Pulmonary artery endothelial cell (primary cell): Measurements from ENCODE around the gene KRT24. TPM values are rescaled to one million over a fixed set of nuclear protein-coding genes. Genes with fewer than 3 reads are reported as not detected.

Experiments
- DNase-seq: peaks from one replicate; pipeline ENCODE4 v3.0.0-alpha.2; 2011; ENCODE audit warnings: low read depth, low spot score
- total RNA-seq: library from RNA; depleted of rRNA; stranded (reverse); fragments of >200 nt; gene quantifications from 2 replicates; pipeline ENCODE4 v1.2.3, GENCODE V29; 2014

KRT24 gene
- total RNA-seq, 1 donor from 2014 or later, result not detected

DNA sequence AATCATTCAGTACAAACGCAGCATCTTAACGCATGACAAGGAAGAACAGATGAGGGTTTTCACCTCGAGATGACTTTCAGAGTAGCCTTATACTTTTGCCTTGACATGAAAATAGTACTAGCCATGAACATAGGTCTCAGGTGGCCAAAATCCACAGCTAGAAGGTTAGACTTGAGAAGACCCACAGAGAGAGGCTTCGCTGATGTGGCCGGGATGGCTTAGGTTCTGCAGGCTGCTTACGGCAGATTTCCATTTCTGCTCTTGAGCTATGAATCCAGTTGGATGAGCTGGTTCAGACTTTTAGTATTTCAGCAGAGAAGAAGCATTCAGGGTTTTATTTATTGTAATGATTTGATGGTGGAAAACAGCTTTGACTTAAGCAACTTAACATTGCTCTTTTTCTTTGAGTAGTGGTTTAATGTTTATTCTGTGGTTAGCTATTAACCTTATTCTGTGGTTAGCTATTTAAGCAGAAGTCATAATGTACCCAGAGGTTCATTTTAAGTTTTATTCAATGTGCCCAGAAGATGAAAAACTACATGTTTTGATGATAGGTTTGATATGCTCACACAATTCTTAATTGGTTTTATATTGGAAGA lies 7.6 kb downstream of the KRT24 start:
- DNase-seq, result no peak

DNA sequence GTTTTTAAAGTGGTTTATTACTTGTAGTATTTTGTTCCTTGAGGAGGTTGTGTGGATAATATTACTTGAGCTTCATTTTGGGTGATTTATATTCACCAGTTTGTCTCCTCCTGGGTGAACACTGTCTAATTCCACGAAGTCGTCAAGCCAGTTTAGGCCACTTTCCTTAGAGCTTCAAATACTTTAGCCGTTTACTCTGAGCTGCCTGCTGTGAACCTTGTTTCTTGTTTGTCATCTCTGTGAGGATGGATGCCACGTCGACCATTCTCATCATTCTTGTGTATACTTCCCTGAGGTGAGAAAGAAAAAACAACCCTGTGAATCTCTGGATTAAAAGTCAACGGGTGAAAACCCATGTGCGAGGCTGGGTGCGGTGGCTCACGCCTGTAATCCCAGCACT lies 9.0 kb downstream of the KRT24 start:
- DNase-seq, result no peak

DNA sequence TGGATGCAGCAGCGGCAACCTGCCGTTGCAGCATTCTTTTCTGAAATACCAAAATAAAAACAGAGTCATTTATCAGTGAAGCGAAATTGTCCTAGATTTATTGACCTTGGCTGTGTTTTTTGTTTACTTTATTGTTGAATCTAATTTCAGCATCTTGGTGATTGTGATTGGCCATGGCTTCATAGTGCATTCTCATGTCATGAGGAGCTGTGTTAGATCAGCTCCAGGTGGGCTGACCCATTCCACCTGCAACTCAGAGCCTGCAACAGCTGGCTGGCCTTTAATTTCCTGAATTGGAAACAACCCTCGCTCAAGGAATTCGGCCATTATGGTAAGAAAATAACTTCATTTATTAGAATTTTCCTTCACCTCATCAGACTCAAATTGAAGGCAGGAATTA lies 16.4 kb downstream of the KRT24 start:
- no peak for DNase-seq

DNA sequence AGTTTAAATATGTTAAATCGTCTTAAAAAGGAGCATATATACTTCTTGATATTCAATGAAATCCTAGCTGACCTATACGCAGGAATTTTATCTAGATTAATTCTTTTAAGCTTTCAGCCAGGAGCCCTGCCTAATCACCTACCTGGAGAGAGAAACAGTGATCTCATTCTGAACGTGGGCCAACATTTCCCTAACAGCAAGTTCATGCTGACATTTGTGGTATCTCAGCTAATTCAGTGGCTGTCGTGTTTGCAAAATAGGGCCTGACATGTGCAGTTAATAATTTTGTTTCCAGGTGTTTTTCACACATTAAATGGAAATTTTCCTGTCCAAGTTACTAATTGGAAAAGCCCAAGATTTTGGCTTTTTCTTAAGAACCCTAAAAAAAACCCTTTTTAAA lies 17.4 kb downstream of the KRT24 start:
- DNase-seq, result no peak

DNA sequence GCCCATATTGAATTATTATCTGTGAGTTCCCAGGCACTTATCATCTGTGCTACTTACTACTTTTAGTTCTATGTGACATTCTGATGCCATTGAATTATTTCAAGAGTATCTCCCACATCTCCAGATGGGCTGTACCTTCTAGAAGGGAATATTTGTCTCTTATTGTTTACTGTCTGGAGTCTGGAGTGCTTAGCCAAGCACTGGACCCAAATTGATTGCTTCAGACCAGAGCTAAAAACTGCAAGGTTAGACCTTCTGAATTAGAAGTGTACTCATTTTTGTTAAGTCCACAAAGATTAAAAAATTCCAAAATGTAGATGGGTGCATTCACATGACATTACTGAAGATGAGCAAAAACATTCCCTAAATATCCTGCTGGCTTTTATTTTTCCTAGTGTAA lies 22.6 kb downstream of the KRT24 start:
- no peak for DNase-seq

DNA sequence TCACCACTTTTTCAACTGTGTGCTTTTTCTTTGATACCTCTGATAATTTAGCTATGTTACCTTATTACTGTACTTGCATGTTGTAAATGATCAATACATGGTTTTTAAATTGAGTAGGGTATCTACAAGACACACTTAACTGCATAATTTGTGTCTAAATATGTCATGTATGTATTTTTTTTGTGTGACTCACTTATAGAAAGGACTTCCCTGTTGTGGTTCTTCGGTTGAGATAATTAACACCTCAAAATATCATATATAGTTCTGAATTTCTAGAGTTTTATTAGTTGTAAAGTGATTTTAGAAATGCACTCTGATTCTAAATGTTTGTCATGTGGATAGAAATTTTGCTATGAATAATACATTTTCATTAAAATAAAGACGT lies 24.0 kb downstream of the KRT24 start:
- DNase-seq, result no peak

DNA sequence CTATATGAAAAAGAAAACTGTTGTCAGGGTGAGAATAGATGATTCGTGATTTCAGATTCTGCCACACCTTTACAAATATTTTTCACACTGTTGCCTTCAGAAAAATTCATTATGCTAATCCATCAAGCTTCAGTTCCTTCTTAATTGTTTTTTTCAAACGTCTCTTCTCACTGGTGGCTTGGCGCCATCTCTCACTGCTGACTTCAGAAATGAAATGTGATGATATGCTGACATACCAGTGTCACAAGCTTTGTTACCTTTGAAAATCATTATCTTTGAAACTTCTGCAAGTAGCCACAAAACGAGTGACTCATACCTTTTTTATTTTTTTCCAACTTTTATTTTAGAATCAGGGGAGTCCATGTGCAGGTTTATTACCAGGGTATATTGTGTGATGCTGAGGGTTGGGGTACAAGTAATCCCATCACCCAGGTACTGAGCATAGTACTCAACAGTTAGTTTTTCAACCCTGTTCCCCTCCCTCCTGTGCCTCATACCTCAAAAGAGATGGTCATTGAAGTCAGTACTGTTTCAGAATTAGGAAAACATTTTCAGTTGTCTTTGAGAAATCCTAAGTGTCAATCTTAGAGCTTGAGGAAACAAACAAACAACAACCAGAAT lies 24.5 kb downstream of the KRT24 start:
- DNase-seq, result no peak

DNA sequence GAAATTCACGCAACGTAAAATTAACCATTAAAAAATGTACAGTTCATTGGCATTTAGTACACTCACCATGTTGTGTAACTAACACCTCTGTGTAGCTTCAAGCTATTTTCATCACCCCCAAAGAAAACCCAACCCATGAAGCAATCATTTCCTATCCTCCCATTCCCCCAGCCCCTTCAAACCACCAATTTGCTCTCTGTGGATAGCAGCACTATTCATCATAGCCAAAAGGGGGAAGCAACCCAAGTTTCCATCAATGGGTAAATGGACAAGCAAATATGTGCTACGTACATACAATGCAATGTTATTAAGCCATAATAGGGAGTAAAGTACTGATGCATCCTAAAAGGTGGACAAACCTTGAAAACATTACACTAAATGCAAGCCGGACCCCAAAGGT lies 27.6 kb downstream of the KRT24 start:
- no peak for DNase-seq

DNA sequence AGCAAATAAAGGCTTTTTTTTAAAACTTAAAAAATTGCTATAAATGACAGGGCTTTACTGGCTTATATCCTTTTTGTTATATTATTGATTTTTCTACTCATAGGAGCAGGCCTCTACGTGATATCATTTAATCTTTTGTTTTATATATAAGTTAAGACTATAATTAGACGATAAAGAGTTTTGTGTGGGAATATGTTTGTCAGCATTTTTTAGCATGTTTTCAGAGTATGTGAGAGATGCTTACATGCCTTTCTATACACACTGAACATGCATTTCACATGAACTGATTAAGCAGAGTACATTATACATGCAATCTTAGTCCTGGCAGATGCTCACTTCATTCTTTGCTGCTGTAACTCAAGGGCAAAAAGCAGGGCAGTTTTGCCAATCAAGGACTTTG lies 30.9 kb downstream of the KRT24 start:
- DNase-seq, result no peak

DNA sequence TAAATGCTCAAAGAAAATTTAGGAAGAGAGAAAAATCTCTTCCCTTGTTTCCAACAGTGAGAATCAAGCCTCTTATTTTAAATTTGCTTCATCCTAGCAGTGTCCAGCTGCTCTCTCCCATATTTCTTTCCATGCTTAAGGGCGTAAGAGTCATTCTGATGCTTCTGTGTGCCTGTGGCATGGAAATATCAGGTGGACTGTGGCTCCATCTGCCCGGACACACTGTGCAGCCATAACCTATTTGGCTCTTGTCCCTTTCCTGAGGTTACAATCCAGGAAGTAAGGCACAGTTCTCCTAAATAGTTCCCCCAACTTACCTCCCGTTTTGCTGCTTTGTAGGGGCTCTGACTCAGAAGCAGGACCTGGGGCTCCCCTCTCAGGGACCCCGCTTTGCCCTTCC lies 32.3 kb downstream of the KRT24 start:
- DNase-seq, result no peak

DNA sequence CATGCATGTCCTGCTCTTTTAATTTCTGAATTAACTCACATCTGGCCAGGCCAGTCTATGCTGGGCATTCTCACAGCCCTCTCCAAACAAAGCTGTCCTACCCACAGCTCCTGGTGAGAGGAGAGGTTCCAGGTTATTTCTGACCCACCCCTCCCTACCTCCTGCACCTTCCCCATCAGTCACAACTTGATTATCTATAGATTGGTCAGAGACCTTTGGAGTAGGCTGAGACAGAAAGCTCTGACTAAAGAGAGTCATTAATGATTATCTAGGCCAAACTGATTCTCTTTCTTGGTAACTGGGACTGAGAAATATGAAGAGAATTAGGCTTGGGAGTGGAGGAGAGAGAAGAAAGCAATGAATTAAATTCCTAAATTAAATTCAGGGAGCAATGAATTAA lies 37.2 kb downstream of the KRT24 start:
- DNase-seq, result no peak

DNA sequence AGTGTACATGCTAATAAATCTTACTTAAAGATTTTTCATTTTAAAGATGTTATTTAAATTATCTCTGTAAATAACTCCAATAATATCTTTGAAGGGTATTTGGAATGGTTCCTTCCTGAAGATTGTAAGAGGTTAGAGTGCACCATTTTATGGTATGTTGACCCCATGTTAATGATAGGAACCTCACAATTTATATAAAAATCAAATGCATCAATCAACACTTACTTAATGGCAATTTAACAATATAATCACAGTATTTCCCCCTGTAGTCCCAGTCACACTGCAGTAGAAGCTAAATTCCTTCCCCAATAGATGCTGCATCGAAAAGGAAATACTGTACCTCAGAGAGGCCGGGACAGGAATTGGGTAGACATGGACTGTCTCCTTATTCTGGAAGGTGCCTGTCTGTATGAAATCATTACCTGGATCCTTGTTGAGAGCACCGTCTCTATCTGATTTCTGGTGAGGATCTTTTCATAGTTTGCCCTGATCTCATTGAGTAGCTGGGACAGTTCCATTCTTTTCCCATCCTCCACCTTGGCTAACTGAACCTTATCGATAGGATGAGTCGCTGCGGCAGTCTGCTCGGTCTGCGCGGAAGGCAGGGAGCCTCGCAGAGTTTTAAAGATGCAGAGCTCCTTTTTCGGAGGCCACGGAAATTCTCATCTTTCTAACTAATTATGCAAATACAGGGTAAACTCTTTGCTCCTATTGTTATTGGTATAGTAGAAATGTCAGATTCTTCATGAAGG lies 38.8 kb downstream of the KRT24 start, which contains the start of gene KRT222:
KRT222 (minus strand) TSS at position 596 of the 752 bp plus-strand sequence; CDS start at position 518, 78 bp downstream.
- no peak for DNase-seq

DNA sequence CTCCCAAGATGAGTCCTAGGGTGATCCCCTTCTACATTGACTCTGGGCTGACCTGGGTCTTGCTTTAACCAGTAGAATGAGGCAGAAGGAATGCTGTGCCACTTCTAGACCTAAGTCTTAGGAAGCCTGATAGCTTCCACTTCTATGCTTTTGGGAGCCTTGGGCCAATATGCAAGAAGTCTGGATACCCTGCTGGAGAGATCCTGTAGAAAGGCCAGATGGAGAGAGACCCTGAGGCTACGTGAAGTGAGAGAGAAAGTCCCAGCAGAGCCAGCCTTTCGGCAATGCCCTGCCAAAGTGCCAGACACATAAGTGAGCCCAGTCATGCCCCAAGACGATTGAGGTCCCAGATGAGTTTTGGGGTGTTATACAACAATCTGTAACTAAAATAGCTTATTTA lies 40.3 kb downstream of the KRT24 start:
- no peak for DNase-seq

DNA sequence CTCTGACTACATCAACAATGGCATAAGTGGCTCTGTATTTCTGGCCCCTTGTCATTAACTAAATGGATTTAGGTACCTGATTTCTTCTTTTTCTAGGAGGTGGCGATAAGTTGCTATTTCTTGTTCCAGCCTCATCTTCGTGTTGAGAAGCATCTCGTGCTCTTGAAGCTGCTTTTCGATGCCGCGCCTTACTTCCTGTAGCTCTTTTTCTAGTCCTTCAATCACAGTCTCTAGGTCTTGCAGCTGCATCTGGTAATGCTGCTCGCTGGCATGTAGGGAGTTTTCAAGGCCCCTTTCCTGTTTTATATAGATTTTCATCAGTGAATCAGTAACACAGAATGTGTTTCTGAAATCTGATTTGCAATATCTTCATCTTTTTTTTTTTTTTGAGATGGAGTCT lies 43.6 kb downstream of the KRT24 start:
- no peak for DNase-seq

DNA sequence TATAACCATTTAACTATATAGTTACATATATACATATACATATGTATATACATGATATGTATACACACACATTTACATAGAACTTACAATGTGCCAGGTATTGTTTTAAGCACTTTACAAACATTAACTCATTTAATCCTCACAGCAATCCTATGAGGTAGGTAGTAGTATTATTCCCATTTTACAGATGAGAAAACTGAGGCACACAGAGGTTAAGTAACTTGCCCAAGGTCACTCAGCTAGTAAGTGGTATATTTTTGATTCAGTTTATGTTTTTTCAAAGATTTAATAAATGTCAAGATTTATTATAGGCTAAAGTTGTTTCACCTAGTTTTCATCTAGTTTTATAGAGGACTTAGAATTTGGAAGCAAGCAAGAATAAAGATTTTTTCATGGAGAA lies 45.2 kb downstream of the KRT24 start:
- no peak for DNase-seq

DNA sequence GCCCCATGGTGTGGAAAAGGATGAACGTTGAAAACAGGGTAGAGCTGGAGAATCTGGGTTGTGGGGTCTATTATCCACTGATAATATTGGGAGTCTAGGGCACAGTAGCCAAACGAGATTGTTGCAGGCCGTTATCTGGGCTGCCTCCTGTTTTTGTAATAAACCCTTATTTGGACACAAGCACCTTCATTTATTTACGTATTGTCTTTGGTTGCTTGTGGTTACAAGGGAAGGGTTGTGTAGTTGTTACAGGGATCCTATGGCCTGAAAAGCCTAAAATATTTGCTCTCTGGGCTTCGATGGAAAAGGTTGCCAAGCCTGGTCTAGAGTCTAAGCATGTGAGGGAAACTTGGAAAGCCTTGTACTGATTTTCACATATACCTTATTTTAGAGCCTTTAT lies 51.6 kb downstream of the KRT24 start:
- no peak for DNase-seq

DNA sequence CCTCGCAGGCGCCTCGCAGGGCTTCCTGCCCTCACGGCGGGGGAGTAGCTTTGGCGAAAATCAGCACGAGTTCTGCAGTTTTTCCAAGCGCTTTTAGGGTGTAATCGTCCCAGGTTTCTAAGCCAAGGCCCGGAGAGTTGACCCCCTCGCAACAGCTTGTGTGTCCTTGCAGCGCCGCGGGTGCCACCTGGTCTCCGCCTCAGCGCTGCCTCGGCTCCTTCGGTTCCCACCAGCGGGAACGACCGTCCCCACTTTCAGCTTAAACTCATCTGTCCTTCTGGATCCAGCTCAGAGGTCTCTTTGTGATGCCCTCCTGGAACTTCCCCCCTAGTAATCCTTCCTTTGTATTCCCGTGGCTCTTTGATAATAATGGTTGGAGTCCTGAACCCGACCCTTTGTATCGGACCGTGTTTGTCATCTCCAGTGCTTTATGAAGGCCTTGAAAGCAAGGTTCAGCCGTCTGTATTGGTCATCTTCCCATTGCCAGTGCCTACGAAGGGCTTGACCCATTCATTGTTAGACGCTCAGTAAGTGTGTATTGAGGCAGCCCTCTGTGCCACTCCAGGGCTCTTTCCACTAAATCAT lies 55.1 kb downstream of the KRT24 start:
- DNase-seq, result no peak

Other genes starting within 250 kb of the KRT24 start
- gene TNS4, start 202.1 kb downstream of the KRT24 start, total RNA-seq, result 0.04 TPM in 1 of 2 replicates, not detected in the other
- not detected in 2 replicates for gene CCR7, start 138.3 kb downstream of the KRT24 start, total RNA-seq
- gene SMARCE1, start 55.9 kb downstream of the KRT24 start, total RNA-seq, result 85.1 and 88.7 TPM in 2 replicates
- not detected in 2 replicates for gene KRT222, start 38.6 kb downstream of the KRT24 start, total RNA-seq
- not detected in 2 replicates for gene KRT25, start 51.6 kb upstream of the KRT24 start, total RNA-seq
- not detected in 2 replicates for gene KRT26, start 68.4 kb upstream of the KRT24 start, total RNA-seq
- gene KRT27, start 78.8 kb upstream of the KRT24 start, total RNA-seq, result not detected in 2 replicates
- gene KRT28, start 96.2 kb upstream of the KRT24 start, total RNA-seq, result not detected in 2 replicates
- 3.4 and 3.9 TPM in 2 replicates for gene KRT10, start 118.9 kb upstream of the KRT24 start, total RNA-seq
- not detected in 2 replicates for gene KRT12, start 163.5 kb upstream of the KRT24 start, total RNA-seq
- not detected in 2 replicates for gene KRT20, start 181.5 kb upstream of the KRT24 start, total RNA-seq
- not detected in 2 replicates for gene KRT23, start 233.9 kb upstream of the KRT24 start, total RNA-seq